ENCODE measurements around the gene FOXO3. TPM values are rescaled to one million over a fixed set of nuclear protein-coding genes. Genes with fewer than 3 reads are reported as not detected.

Gene FOXO3
- total and polyA plus RNA-seq, 2 of the 13 experiments (the other 11 are each of a cell fraction or from before 2014, with no cell fraction given): 16.0 to 22.5 TPM

DNA sequence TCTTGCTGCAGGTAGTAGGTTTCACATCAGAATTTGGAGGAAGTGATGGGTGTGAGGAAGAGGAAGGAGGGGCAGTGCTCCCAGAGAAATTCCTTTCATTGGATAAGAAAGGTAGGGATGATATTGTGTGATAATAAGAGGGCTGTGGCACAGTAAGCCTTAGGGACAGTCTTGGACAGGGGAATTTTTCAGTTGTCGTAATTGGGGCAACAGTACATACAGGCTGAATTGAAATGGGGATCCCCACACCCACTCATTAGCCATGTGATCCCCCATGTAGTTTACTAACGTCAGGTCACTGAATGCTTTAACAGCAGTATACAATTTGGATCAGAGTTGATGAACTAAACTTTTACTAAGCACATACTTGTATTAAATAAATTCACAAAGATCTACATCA is 79.4 kb downstream of the FOXO3 start (continued):
- TF ChIP-seq, protein P1, sequence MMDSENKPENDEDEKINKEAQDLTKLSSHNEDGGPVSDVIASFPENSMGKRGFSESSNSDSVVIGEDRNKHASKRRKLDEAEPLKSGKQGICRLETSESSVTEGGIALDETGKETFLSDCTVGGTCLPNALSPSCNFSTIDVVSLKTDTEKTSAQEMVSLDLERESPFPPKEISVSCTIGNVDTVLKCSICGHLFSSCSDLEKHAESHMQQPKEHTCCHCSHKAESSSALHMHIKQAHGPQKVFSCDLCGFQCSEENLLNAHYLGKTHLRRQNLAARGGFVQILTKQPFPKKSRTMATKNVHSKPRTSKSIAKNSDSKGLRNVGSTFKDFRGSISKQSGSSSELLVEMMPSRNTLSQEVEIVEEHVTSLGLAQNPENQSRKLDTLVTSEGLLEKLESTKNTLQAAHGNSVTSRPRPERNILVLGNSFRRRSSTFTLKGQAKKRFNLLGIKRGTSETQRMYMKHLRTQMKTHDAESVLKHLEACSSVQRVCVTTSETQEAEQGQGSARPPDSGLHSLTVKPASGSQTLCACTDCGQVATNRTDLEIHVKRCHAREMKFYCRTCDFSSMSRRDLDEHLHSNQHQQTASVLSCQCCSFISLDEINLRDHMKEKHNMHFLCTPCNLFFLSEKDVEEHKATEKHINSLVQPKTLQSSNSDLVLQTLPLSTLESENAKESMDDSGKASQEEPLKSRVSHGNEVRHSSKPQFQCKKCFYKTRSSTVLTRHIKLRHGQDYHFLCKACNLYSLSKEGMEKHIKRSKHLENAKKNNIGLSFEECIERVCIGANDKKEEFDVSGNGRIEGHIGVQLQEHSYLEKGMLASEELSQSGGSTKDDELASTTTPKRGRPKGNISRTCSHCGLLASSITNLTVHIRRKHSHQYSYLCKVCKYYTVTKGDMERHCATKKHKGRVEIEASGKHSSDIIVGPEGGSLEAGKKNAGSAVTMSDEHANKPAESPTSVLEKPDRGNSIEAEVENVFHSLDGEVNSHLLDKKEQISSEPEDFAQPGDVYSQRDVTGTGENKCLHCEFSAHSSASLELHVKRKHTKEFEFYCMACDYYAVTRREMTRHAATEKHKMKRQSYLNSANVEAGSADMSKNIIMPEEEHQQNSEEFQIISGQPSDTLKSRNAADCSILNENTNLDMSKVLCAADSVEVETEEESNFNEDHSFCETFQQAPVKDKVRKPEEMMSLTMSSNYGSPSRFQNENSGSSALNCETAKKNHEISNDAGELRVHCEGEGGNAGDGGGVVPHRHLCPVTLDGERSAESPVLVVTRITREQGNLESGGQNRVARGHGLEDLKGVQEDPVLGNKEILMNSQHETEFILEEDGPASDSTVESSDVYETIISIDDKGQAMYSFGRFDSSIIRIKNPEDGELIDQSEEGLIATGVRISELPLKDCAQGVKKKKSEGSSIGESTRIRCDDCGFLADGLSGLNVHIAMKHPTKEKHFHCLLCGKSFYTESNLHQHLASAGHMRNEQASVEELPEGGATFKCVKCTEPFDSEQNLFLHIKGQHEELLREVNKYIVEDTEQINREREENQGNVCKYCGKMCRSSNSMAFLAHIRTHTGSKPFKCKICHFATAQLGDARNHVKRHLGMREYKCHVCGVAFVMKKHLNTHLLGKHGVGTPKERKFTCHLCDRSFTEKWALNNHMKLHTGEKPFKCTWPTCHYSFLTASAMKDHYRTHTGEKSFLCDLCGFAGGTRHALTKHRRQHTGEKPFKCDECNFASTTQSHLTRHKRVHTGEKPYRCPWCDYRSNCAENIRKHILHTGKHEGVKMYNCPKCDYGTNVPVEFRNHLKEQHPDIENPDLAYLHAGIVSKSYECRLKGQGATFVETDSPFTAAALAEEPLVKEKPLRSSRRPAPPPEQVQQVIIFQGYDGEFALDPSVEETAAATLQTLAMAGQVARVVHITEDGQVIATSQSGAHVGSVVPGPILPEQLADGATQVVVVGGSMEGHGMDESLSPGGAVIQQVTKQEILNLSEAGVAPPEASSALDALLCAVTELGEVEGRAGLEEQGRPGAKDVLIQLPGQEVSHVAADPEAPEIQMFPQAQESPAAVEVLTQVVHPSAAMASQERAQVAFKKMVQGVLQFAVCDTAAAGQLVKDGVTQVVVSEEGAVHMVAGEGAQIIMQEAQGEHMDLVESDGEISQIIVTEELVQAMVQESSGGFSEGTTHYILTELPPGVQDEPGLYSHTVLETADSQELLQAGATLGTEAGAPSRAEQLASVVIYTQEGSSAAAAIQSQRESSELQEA (CRISPR knock-in tag; IDR thresholded peaks at IDR 0.05; ENCODE audit: not compliant biosample characterization): no peak

DNA sequence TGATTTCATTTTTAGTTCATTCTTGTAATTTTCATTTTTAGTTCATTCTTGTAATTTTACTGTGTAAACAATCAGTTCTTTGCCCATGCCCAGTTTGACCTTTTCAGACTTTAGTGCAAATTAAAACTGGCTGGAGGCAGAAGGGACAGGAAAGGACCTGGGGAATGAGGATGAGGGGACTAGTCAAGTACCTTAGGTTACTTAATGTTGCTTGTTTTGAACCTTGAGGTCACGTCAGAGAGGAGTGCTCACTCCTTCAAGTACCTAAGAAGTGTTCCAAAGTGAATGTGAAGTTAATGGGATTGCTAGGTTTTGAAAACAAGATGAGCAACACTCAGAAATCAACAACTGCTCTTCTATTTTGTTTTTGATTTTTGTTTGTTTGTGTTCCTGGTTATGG is 82.5 kb downstream of the FOXO3 start:
- no peak for FAIRE-seq
- no peak overlapping the region for H2AFZ ChIP-seq (ENCODE audit: low read length)
- POLR2A ChIA-PET: no interaction called here
- no peak overlapping the region for H3K27ac ChIP-seq (ENCODE audit: extremely low read length, insufficient read depth, low read length)
- H3K36me3 ChIP-seq (replicated peaks in 1 of 2; ENCODE audit: control insufficient read depth in 1 of 2, insufficient read depth in 2 of 2, low read length in 2 of 2): peaks cover 4 to 16% of the 10 kb centered on the region in 2 experiments; a peak in 3 of 5 replicates
- CTCF ChIA-PET (ENCODE audit: low intra/inter-chr PET ratio, low total read pairs): no interaction called here
- H3K9ac ChIP-seq (ENCODE audit: insufficient read depth, low read depth, low read length): no peak overlapping the region
- WGBS (ENCODE audit: low lambda C conversion rate): 100% methylated on average over 1 of the region's 1 CpG
- peaks cover 47% of the 10 kb centered on the region for H3K79me2 ChIP-seq (ENCODE audit: insufficient read depth, low read length)
- H3K4me1 ChIP-seq (ENCODE audit: insufficient read depth, low read length): peaks cover 39% of the 10 kb centered on the region
- no peak overlapping the region for H3K4me3 ChIP-seq (replicated peaks in 1 of 3; ENCODE audit: insufficient read depth in 1 of 3, low read depth in 2 of 3, low read length in 3 of 3)
- peaks cover 25% of the 10 kb centered on the region for H4K20me1 ChIP-seq (ENCODE audit: insufficient read depth, low read length)
- no peaks in the 10 kb centered on the region for H3K27me3 ChIP-seq (ENCODE audit: control insufficient read depth in 1 of 2, insufficient read depth in 2 of 2, low read length in 2 of 2)
- H3K9me3 ChIP-seq (ENCODE audit: low read length): no peaks in the 10 kb centered on the region
- H3K4me2 ChIP-seq (ENCODE audit: low read depth, low read length): no peak overlapping the region
- DNase-seq (ENCODE audit: low spot score): no peak
- no TSS peak for BruUV-seq (replicated peaks)
- ATAC-seq: no peak
- in situ Hi-C loops (cut with HindIII; ENCODE audit: extremely low pct_ligation_motif_present, low pct_unique_long_range_greater_than_20kb) (no loop called here), intact Hi-C loops (cut with micrococcal nuclease; ENCODE audit: unreplicated experiment) (no loop called here)
- TF ChIP-seq REL (CRISPR knock-in tag; conservative IDR thresholded peaks at IDR 0.05): no peak
- TF ChIP-seq ZNF232 (CRISPR knock-in tag; IDR thresholded peaks at IDR 0.05; ENCODE audit: borderline replicate concordance): no peak
- TF ChIP-seq, protein P2, sequence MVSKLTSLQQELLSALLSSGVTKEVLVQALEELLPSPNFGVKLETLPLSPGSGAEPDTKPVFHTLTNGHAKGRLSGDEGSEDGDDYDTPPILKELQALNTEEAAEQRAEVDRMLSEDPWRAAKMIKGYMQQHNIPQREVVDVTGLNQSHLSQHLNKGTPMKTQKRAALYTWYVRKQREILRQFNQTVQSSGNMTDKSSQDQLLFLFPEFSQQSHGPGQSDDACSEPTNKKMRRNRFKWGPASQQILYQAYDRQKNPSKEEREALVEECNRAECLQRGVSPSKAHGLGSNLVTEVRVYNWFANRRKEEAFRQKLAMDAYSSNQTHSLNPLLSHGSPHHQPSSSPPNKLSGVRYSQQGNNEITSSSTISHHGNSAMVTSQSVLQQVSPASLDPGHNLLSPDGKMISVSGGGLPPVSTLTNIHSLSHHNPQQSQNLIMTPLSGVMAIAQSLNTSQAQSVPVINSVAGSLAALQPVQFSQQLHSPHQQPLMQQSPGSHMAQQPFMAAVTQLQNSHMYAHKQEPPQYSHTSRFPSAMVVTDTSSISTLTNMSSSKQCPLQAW (CRISPR knock-in tag; IDR thresholded peaks at IDR 0.05): no peak
- no peak for TF ChIP-seq EZH2 (conservative IDR thresholded peaks at IDR 0.05; ENCODE audit: low read depth, low read length)
- TF ChIP-seq, protein P3, sequence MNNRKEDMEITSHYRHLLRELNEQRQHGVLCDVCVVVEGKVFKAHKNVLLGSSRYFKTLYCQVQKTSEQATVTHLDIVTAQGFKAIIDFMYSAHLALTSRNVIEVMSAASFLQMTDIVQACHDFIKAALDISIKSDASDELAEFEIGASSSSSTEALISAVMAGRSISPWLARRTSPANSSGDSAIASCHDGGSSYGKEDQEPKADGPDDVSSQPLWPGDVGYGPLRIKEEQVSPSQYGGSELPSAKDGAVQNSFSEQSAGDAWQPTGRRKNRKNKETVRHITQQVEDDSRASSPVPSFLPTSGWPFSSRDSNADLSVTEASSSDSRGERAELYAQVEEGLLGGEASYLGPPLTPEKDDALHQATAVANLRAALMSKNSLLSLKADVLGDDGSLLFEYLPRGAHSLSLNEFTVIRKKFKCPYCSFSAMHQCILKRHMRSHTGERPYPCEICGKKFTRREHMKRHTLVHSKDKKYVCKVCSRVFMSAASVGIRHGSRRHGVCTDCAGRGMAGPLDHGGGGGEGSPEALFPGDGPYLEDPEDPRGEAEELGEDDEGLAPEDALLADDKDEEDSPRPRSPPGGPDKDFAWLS (CRISPR knock-in tag; IDR thresholded peaks at IDR 0.05; ENCODE audit: borderline replicate concordance): no peak
- no peak for TF ChIP-seq JUN (CRISPR knock-in tag; IDR thresholded peaks at IDR 0.05)
- no peak for TF ChIP-seq SRF (IDR thresholded peaks at IDR 0.05; ENCODE audit: low read depth, low read length)
- TF ChIP-seq ZNF776 (CRISPR knock-in tag; IDR thresholded peaks at IDR 0.05): no peak
- no peak for TF ChIP-seq YY1 (IDR thresholded peaks at IDR 0.05; ENCODE audit: insufficient read depth, insufficient replicate concordance, low read depth, low read length)
- TF ChIP-seq CBFB (CRISPR knock-in tag; IDR thresholded peaks at IDR 0.05): no peak
